Neural progenitor cell (in vitro differentiated cells): Measurements from ENCODE around the gene UGGT2. TPM values are rescaled to one million over a fixed set of nuclear protein-coding genes. Genes with fewer than 3 reads are reported as not detected.

Experiments used
- DNase-seq: peaks from one replicate; pipeline ENCODE4 v3.0.0-alpha.2; 2016; ENCODE audit warnings: low spot score
- H2AFZ ChIP-seq: fragments of 200-600 bp; sonication (generic); replicated peaks from 2 replicates; pipeline ENCODE4 v1.6.1; 2016; ENCODE audit warnings: antibody characterized with exemption
- H3F3A ChIP-seq: fragments of 200-600 bp; sonication (generic); 2 replicates; pipeline ENCODE4 v1.6.1; 2016; ENCODE audit warnings: antibody characterized with exemption, low read depth
- H3K27ac ChIP-seq: fragments of 200-600 bp; sonication (generic); 2 replicates; pipeline ENCODE4 v1.5.1; 2016; ENCODE audit warnings: mild to moderate bottlenecking
- H3K27me3 ChIP-seq: fragments of 200-600 bp; sonication (generic); 2 replicates; pipeline ENCODE4 v1.6.1; 2016; ENCODE audit warnings: mild to moderate bottlenecking, moderate library complexity
- H3K36me3 ChIP-seq: fragments of 200-600 bp; sonication (generic); 2 replicates; pipeline ENCODE4 v1.5.1; 2016
- H3K4me1 ChIP-seq: fragments of 200-600 bp; sonication (generic); 2 replicates; pipeline ENCODE4 v1.6.1; 2016; ENCODE audit warnings: mixed run types
- H3K4me2 ChIP-seq: fragments of 200-600 bp; sonication (generic); 2 replicates; pipeline ENCODE4 v1.6.1; 2016
- H3K4me3 ChIP-seq: fragments of 200-600 bp; sonication (generic); 2 replicates; pipeline ENCODE4 v1.5.1; 2016
- H3K79me2 ChIP-seq: fragments of 200-600 bp; sonication (generic); 2 replicates; pipeline ENCODE4 v1.6.1; 2016; ENCODE audit warnings: low read depth
- H3K9ac ChIP-seq: fragments of 200-600 bp; sonication (generic); 2 replicates; pipeline ENCODE4 v1.6.1; 2016
- H3K9me3 ChIP-seq: fragments of 200-600 bp; sonication (generic); 2 replicates; pipeline ENCODE4 v1.5.1; 2016; ENCODE audit warnings: low read depth
- H4K20me1 ChIP-seq: fragments of 200-600 bp; sonication (generic); 2 replicates; pipeline ENCODE4 v1.6.1; 2016; ENCODE audit warnings: low read depth
- H3K27ac Mint-ChIP-seq: 3 replicates; pipeline ENCODE4 v1.8.0; 2021; ENCODE audit warnings: mixed read lengths
- H3K27me3 Mint-ChIP-seq: 2 replicates; pipeline ENCODE4 v1.8.0; 2022; ENCODE audit warnings: low read depth, mild to moderate bottlenecking, inconsistent platforms, moderate library complexity, mixed read lengths; ENCODE audit not compliant: insufficient read depth
- H3K36me3 Mint-ChIP-seq: 3 replicates; pipeline ENCODE4 v1.8.0; 2021; ENCODE audit warnings: mixed read lengths
- H3K4me1 Mint-ChIP-seq: 3 replicates; pipeline ENCODE4 v1.8.0; 2021; ENCODE audit warnings: mixed read lengths
- H3K4me3 Mint-ChIP-seq: 3 replicates; pipeline ENCODE4 v1.8.0; 2021; ENCODE audit warnings: mild to moderate bottlenecking, moderate library complexity, mixed read lengths
- H3K9me3 Mint-ChIP-seq: 3 replicates; pipeline ENCODE4 v1.8.0; 2020; ENCODE audit warnings: mixed read lengths
- EZH2 ChIP-seq: fragments of 200-600 bp; sonication (generic); IDR thresholded peaks from 2 replicates; pipeline ENCODE4 v1.6.1; 2017; ENCODE audit warnings: antibody characterized with exemption, mild to moderate bottlenecking, moderate library complexity
- EZH2phosphoT487 ChIP-seq: fragments of 200-600 bp; sonication (generic); IDR thresholded peaks from 2 replicates; pipeline ENCODE4 v1.6.1; 2017; ENCODE audit warnings: antibody characterized with exemption
- total RNA-seq: library from RNA; depleted of rRNA; stranded (reverse); fragments of >200 nt; gene quantifications from 2 replicates; pipeline ENCODE4 v1.2.3, GENCODE V29; 2015; ENCODE audit warnings: low replicate concordance
- TF ChIP-seq, protein P1 (sequence below): fragments of 200-600 bp; sonication (generic); IDR thresholded peaks from 2 replicates; pipeline ENCODE4 v1.5.1; 2017; ENCODE audit warnings: antibody characterized with exemption, mild to moderate bottlenecking

Gene UGGT2
- total RNA-seq, 1 donor from 2014 or later: 70.4 TPM

DNA sequence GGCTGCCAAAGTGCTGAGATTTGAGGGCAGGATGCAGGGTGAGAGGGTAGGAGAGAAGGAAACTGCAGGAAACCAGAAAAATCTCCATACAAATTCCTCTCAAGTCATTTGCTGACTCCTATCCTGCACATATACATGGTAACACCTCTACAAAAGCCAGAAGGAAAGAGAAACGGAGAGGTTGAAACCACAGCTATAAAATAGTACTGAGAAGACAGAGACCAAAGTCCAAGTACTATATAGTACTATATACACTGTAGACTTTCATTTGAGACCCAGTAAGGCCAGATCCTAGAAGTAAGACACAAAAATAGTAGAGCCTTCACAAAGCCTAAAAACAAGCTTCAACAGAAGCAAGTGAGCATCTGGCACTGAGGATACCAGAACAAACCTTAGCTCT lies 103.1 kb downstream of the UGGT2 start:
- peaks cover 4% of the 10 kb centered on the region for H3K36me3 Mint-ChIP-seq
- no peak overlapping the region for H3K27ac Mint-ChIP-seq
- no peak for DNase-seq

DNA sequence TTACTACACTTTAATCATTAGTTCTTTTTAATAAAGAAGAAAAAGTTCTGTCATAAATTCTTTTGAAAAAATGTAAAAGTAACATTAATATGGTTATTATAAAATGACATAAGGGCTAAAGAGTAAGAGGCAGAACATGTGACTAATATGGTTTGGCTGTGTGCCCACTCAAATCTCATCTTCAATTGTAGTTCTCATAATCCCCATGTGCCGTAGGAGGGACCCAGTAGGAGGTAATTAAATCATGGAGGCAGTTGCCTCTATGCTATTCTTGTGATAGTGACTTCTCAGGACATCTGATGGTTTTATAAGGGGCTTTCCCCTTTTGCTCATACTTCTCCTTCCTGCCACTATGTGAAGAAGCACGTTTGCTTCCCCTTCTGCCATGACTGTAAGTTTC lies 104.5 kb downstream of the UGGT2 start:
- no peak overlapping the region for H3K27ac ChIP-seq
- TF ChIP-seq, protein P1, sequence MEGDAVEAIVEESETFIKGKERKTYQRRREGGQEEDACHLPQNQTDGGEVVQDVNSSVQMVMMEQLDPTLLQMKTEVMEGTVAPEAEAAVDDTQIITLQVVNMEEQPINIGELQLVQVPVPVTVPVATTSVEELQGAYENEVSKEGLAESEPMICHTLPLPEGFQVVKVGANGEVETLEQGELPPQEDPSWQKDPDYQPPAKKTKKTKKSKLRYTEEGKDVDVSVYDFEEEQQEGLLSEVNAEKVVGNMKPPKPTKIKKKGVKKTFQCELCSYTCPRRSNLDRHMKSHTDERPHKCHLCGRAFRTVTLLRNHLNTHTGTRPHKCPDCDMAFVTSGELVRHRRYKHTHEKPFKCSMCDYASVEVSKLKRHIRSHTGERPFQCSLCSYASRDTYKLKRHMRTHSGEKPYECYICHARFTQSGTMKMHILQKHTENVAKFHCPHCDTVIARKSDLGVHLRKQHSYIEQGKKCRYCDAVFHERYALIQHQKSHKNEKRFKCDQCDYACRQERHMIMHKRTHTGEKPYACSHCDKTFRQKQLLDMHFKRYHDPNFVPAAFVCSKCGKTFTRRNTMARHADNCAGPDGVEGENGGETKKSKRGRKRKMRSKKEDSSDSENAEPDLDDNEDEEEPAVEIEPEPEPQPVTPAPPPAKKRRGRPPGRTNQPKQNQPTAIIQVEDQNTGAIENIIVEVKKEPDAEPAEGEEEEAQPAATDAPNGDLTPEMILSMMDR: no peak
- TF ChIP-seq EZH2: no peak
- no peak for TF ChIP-seq EZH2phosphoT487
- H3K27me3 ChIP-seq: no peaks in the 10 kb centered on the region
- Mint-ChIP-seq H3K27me3 (no peaks in the 10 kb centered on the region), H3K27ac (no peak overlapping the region), H3K4me1 (no peaks in the 10 kb centered on the region), H3K4me3 (no peak overlapping the region), H3K9me3 (no peaks in the 10 kb centered on the region), H3K36me3 (peaks cover 4% of the 10 kb centered on the region)
- H3K4me1 ChIP-seq: peaks cover 8% of the 10 kb centered on the region
- no peaks in the 10 kb centered on the region for H3K79me2 ChIP-seq
- H4K20me1 ChIP-seq: no peaks in the 10 kb centered on the region
- H3K36me3 ChIP-seq: peaks cover 9% of the 10 kb centered on the region
- H3F3A ChIP-seq: no peaks in the 10 kb centered on the region
- no peak overlapping the region for H2AFZ ChIP-seq
- H3K4me2 ChIP-seq: no peak overlapping the region
- H3K9me3 ChIP-seq: no peaks in the 10 kb centered on the region
- no peak overlapping the region for H3K4me3 ChIP-seq
- no peak overlapping the region for H3K9ac ChIP-seq
- no peak for DNase-seq

More for the DNA sequence above, 103.1 kb downstream of the UGGT2 start:
- H3K9me3 ChIP-seq: no peaks in the 10 kb centered on the region
- no peaks in the 10 kb centered on the region for H3K27me3 ChIP-seq
- no peak overlapping the region for H2AFZ ChIP-seq
- H3K4me1 Mint-ChIP-seq: no peaks in the 10 kb centered on the region
- no peaks in the 10 kb centered on the region for H3K79me2 ChIP-seq
- H3F3A ChIP-seq: peaks cover 11% of the 10 kb centered on the region
- peaks cover 15% of the 10 kb centered on the region for H3K4me1 ChIP-seq
- H3K9ac ChIP-seq: no peak overlapping the region
- no peak overlapping the region for H3K4me2 ChIP-seq
- no peaks in the 10 kb centered on the region for H4K20me1 ChIP-seq
- H3K4me3 ChIP-seq: no peak overlapping the region
- H3K4me3 Mint-ChIP-seq: no peak overlapping the region
- H3K9me3 Mint-ChIP-seq: no peaks in the 10 kb centered on the region
- H3K36me3 ChIP-seq: peaks cover 4% of the 10 kb centered on the region
- no peak overlapping the region for H3K27ac ChIP-seq
- TF ChIP-seq EZH2 (no peak), EZH2phosphoT487 (no peak)
- TF ChIP-seq, protein P1: no peak
- no peaks in the 10 kb centered on the region for H3K27me3 Mint-ChIP-seq

DNA sequence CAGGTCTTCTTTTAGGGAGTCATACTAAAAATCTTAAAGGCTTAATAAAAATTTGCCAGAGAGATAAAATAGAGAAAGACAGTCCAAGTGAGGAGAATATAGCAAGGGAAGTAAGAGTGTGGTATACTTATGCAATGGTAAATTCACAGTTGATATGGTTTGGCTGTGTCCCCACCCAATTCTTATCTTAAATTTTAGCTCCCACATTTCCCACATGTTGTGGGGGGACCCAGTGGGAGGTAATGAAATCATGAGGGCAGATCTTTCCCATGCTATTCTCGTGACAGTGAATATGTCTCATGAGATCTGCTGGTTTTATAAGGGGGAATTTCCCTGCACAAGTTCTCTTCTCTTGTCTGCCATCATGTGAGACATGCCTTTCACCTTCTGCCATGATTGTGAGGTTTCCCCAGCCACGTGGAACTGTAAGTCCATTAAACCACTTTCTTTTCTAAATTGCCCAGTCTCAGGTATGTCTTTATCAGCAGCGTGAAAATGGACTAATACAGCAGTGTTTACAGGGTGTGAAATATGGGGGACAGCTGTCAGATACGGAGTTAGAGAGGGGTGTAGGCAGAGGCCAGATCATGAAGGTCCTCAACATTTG lies 115.4 kb downstream of the UGGT2 start:
- Histone ChIP-seq H3K36me3 (peaks cover 24% of the 10 kb centered on the region), H2AFZ (no peak overlapping the region), H3F3A (no peaks in the 10 kb centered on the region), H3K9ac (no peak overlapping the region), H3K27me3 (no peaks in the 10 kb centered on the region), H3K27ac (no peak overlapping the region), H3K4me2 (no peak overlapping the region), H3K9me3 (no peaks in the 10 kb centered on the region), H4K20me1 (no peaks in the 10 kb centered on the region), H3K79me2 (no peaks in the 10 kb centered on the region), H3K4me1 (no peaks in the 10 kb centered on the region), H3K4me3 (no peak overlapping the region)
- Mint-ChIP-seq H3K36me3 (peaks cover 56% of the 10 kb centered on the region), H3K27me3 (no peaks in the 10 kb centered on the region), H3K27ac (no peak overlapping the region), H3K9me3 (peaks cover 7% of the 10 kb centered on the region), H3K4me1 (no peaks in the 10 kb centered on the region), H3K4me3 (no peak overlapping the region)
- DNase-seq: no peak
- TF ChIP-seq EZH2phosphoT487 (no peak), EZH2 (no peak)
- TF ChIP-seq, protein P1: no peak
